Endothelial cell of umbilical vein (primary cell): ENCODE results near the gene DIS3L2.

Source experiments
- EZH2 ChIP-seq: IDR thresholded peaks from 2 replicates; pipeline ENCODE4 v1.6.1; 2012; ENCODE audit warnings: borderline replicate concordance, low read depth, mild to moderate bottlenecking, moderate library complexity, low read length, inconsistent platforms; ENCODE audit not compliant: severe bottlenecking
- FOS ChIP-seq: IDR thresholded peaks from 2 replicates; pipeline ENCODE4 v1.6.1; 2011; ENCODE audit warnings: mild to moderate bottlenecking, low read length, moderate library complexity, borderline replicate concordance; ENCODE audit not compliant: insufficient read depth
- JUN ChIP-seq: IDR thresholded peaks from 2 replicates; pipeline ENCODE4 v1.6.1; 2011; ENCODE audit warnings: borderline replicate concordance, low read depth; ENCODE audit not compliant: insufficient read length, insufficient read depth
- MYC ChIP-seq: IDR thresholded peaks from one replicate; pipeline ENCODE4 v1.6.1; 2011; ENCODE audit warnings: mild to moderate bottlenecking, low read depth, low read length
- POLR2A ChIP-seq: IDR thresholded peaks from 2 replicates; pipeline ENCODE4 v1.6.1; 2012; ENCODE audit warnings: low read depth, mild to moderate bottlenecking, control low read depth, low read length
- POLR2AphosphoS5 ChIP-seq: IDR thresholded peaks from 2 replicates; pipeline ENCODE4 v1.6.1; 2012; ENCODE audit warnings: low read depth, mild to moderate bottlenecking, control low read depth, low read length, moderate library complexity; ENCODE audit not compliant: insufficient read depth
- TF ChIP-seq, protein P1 (sequence below), 2 donors: IDR thresholded peaks; 1 replicate in 1 of 2; 2 replicates in 1 of 2; pipeline ENCODE4 v1.5.1; 2011; ENCODE audit warnings: low read length in 2 of 2, mild to moderate bottlenecking in 2 of 2, moderate library complexity in 2 of 2, control low read depth in 1 of 2, inconsistent platforms in 1 of 2, low read depth in 1 of 2; ENCODE audit not compliant: insufficient read depth in 1 of 2; ENCODE audit errors: extremely low read depth in 1 of 2

GRCh38 chr2:232116852-232117251 lies 155.3 kb downstream of the DIS3L2 start:
- TF ChIP-seq EZH2, result no peak
- TF ChIP-seq, protein P1, sequence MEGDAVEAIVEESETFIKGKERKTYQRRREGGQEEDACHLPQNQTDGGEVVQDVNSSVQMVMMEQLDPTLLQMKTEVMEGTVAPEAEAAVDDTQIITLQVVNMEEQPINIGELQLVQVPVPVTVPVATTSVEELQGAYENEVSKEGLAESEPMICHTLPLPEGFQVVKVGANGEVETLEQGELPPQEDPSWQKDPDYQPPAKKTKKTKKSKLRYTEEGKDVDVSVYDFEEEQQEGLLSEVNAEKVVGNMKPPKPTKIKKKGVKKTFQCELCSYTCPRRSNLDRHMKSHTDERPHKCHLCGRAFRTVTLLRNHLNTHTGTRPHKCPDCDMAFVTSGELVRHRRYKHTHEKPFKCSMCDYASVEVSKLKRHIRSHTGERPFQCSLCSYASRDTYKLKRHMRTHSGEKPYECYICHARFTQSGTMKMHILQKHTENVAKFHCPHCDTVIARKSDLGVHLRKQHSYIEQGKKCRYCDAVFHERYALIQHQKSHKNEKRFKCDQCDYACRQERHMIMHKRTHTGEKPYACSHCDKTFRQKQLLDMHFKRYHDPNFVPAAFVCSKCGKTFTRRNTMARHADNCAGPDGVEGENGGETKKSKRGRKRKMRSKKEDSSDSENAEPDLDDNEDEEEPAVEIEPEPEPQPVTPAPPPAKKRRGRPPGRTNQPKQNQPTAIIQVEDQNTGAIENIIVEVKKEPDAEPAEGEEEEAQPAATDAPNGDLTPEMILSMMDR (IDR thresholded peaks at IDR 0.05; ENCODE audit: extremely low read depth in 1 of 2, insufficient read depth in 1 of 2, low read depth in 1 of 2, low read length in 2 of 2), result no peak
- no peak for TF ChIP-seq JUN
- no peak for TF ChIP-seq MYC
- no peak for TF ChIP-seq POLR2A
- no peak for TF ChIP-seq POLR2AphosphoS5
- TF ChIP-seq FOS, result no peak
